ENCODE data around the gene MARK4.
"Not testable (repeated sequence)": the region's sequence is repeated elsewhere in the genome, so short reads cannot be mapped to it uniquely, and the experiment has no call there.

MARK4 gene

GRCh38 chr19:45243144-45243732, 7.8 kb upstream of the MARK4 start:
- DNase-seq (ENCODE audit: low read depth in 2 of 2, low spot score in 1 of 2) = no peak

- DNase-seq (ENCODE audit: low read depth in 2 of 2, low spot score in 1 of 2) = no peak
Measured at GRCh38 chr19:45244133-45244794, 6.8 kb upstream of the MARK4 start.

GRCh38 chr19:45245334-45245787, 5.7 kb upstream of the MARK4 start, which contains the start of gene EXOC3L2:
EXOC3L2 (minus strand) TSS chr19:45245407; CDS start chr19:45239045, 6,362 bp downstream.
- no peak for DNase-seq (ENCODE audit: low read depth in 2 of 2, low spot score in 1 of 2)

- DNase-seq (ENCODE audit: low read depth in 2 of 2, low spot score in 1 of 2) = no peak
Measured at GRCh38 chr19:45245826-45246225, 5.2 kb upstream of the MARK4 start.

GRCh38 chr19:45247136-45247535, 3.9 kb upstream of the MARK4 start:
- no peak for DNase-seq (ENCODE audit: low read depth in 2 of 2, low spot score in 1 of 2)

GRCh38 chr19:45249261-45250033, 1.6 kb upstream of the MARK4 start:
- DNase-seq (ENCODE audit: low read depth in 2 of 2, low spot score in 1 of 2) = no peak

GRCh38 chr19:45250216-45250831, 747 bp upstream of the MARK4 start:
- DNase-seq (ENCODE audit: low read depth in 2 of 2, low spot score in 1 of 2) = no peak

GRCh38 chr19:45251452-45252354, 632 bp downstream of the MARK4 start:
- DNase-seq (ENCODE audit: low read depth in 2 of 2, low spot score in 1 of 2) = no peak

GRCh38 chr19:45253396-45254027, 2.4 kb downstream of the MARK4 start:
- DNase-seq (ENCODE audit: low read depth in 2 of 2, low spot score in 1 of 2) = no peak

- DNase-seq (ENCODE audit: low read depth in 2 of 2, low spot score in 1 of 2) = no peak
Measured at GRCh38 chr19:45254044-45254531, 3.0 kb downstream of the MARK4 start.

- DNase-seq (ENCODE audit: low read depth in 2 of 2, low spot score in 1 of 2) = no peak
Measured at GRCh38 chr19:45255611-45256157, 4.6 kb downstream of the MARK4 start.

GRCh38 chr19:45256836-45257235, 5.8 kb downstream of the MARK4 start:
- DNase-seq (ENCODE audit: low read depth in 2 of 2, low spot score in 1 of 2) = no peak

- DNase-seq (ENCODE audit: low read depth in 2 of 2, low spot score in 1 of 2) = no peak
Measured at GRCh38 chr19:45258862-45259261, 7.8 kb downstream of the MARK4 start.

GRCh38 chr19:45262570-45262969, 11.5 kb downstream of the MARK4 start:
- no peak for DNase-seq (ENCODE audit: low read depth in 2 of 2, low spot score in 1 of 2)

GRCh38 chr19:45263013-45263412, 11.9 kb downstream of the MARK4 start:
- no peak for DNase-seq (ENCODE audit: low read depth in 2 of 2, low spot score in 1 of 2)

GRCh38 chr19:45264781-45265317, 13.8 kb downstream of the MARK4 start:
- no peak for DNase-seq (ENCODE audit: low read depth in 2 of 2, low spot score in 1 of 2)

- DNase-seq (ENCODE audit: low read depth in 2 of 2, low spot score in 1 of 2) = no peak
Measured at GRCh38 chr19:45265375-45265774, 14.3 kb downstream of the MARK4 start.

- DNase-seq (ENCODE audit: low read depth in 2 of 2, low spot score in 1 of 2) = no peak
Measured at GRCh38 chr19:45267296-45267695, 16.2 kb downstream of the MARK4 start.

- not testable (repeated sequence) for DNase-seq (ENCODE audit: low read depth in 2 of 2, low spot score in 1 of 2)
Measured at GRCh38 chr19:45269939-45270338, 18.9 kb downstream of the MARK4 start.

All from stimulated activated CD8-positive, alpha-beta memory T cell treated with anti-CD3 and anti-CD28 coated beads, Interleukin-4, amount 100 ng/mL, for 1 hour (primary cell).